GM21619 (cell line): ENCODE measurements around the gene CC2D1B.

Experiments used
- ATAC-seq: cut with Tn5 transposase; IDR thresholded peaks from one replicate; pipeline ENCODE4 v1.9.1; 2021; ENCODE audit not compliant: unreplicated experiment

Gene CC2D1B

GRCh38 chr1:52360595-52360968 is 5.4 kb downstream of the CC2D1B start:
- ATAC-seq, result no peak

DNA sequence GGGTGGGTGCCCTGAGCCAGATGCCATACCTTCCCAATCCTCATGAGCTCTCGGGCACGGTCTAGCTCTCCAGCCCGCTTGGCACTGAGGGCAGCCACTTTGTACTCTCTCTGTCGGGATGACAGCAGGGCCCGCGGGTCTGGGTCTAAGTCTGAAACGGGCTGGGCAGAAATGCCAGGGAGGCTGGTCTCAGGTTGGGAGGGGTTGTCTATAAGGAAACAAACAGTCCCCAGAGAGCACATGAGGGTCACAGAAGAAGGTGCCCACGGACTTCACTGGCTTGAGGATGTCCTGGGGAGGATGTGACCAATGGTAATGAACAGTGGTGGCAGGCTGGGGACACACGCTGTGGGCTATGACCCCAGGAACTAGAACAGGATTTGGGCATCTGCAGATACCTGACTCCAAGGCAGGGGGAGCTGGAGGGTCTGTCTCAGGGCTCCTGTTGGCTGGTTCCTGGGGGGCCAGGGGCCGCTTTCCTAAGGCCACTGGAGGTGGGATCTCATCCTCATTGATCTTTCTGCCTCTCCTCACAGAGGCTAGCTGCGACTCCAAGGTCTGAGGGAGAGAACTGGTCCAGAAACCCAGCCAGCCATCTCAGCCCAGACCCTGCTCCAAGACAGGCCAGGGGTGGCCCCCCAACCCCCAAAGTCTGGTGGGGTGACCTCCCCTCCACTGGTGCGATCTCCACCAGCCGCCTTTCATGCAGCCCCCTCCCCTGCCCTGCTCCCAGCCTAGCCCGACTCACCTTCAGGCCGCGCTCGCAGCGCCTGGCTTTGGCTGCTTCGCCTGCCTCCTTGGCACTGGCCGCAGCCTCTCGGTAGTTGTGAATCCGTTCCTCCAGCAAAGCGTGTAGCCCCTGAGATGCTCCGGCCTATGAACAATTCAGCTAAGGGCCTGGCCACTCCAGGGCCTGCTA is 6.1 kb downstream of the CC2D1B start:
- ATAC-seq, result no peak

DNA sequence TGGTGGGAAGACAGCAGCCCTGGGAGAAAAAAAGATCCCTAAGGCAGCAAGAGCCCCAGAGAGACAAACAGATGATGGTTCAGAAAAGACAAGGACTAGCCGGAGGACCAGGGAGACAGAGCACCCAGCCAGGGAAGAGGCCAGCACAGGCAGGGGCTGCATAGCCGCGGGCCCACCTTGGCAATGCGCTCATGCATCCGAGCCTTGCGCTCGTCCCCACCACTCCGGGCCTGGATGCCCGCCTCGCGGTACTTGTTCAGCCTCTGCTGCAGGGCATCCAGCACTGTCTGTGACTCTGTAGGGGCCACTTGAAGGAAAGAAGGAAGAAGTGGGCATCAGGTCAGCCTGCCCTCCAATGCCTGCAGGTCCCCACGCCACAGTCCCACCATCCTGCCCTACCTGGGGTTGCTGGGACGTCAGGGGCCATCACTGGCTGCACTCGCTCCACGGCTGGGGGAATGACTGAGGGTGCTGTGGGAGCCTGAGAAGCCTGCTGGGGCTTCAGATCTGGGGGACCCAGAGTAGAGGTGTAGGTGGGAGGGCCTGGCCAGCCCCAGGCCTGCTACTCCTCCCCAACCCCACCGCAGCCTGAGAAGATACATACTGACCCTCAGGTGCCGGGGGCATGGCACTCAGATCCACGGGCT is 7.0 kb downstream of the CC2D1B start:
- ATAC-seq, result no peak

DNA sequence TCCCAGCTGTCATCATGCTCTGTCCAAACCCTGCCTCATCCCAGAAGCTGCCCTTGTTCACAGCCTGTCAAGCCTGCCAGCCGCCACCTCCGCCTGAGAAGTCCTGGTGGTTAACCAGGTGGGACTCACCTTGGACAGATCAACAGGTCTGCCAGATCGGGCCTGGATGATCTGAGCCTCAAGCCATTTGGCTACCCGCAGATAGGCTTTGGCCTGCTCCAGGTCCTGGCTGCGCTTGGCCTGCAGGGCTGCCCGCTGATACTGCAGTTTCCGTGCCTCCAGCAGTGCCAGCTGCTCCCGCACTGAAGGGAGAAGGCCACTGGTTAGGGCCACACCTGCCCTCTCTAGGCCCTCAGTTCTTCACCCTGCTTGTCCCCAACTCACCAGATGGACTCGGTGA is 8.6 kb downstream of the CC2D1B start:
- ATAC-seq, result no peak

- ATAC-seq, result no peak
Observed at GRCh38 chr1:52356818-52357355, 9.1 kb downstream of the CC2D1B start.

DNA sequence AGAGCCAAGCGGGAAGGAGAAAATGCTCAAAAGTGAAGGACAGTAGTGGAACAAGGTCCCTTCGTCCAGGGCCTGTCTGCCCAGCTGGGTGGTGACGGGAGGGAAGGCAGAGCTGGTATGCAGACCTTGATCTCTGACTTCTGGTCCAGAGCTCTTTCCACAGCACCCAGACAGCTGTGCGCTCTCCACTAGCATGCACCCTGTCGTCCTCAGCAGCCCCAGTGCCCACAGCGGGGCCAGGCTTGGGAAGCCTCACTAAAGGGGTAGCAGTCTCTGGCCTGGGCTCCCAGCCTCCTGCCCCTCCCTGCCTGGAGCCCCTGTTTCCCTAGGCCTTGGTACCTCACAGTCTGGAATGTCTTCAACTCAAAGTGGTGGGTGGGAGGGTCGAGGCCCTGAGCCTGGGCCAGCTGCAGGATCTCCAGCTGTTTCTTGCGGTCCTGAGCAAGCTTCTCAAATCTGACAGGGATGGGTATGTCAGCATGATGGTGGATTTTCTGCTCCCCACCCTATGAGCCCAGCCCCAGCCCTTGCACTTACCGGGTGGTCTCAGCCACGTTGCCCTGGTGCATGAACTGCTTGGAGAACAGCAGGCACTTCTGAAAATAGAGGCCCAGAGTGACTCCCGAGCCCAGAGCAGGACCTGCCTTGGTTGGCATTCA is 10.0 kb downstream of the CC2D1B start:
- no peak for ATAC-seq

DNA sequence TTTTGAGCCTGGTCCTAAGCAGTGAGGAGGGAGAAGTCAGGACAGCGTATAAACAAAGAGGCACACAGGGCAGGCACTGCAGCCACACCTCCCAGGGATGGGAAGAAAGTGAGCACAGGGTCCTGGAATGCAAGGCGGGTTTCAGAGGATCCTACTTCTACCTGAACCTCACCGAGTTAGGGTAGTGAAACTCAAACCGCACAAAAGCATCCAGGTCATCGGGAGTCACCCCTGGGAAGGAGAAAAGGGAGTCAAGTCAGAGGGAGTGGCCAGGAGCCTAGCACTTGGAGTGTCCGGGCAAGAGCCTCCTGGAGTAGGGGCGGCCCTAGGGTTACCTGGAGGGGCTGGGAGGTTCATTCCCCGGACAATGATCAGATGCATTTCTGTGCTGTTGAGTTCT is 10.6 kb downstream of the CC2D1B start:
- ATAC-seq, result no peak

- no peak for ATAC-seq
Observed at GRCh38 chr1:52352690-52353089, 13.3 kb downstream of the CC2D1B start.

DNA sequence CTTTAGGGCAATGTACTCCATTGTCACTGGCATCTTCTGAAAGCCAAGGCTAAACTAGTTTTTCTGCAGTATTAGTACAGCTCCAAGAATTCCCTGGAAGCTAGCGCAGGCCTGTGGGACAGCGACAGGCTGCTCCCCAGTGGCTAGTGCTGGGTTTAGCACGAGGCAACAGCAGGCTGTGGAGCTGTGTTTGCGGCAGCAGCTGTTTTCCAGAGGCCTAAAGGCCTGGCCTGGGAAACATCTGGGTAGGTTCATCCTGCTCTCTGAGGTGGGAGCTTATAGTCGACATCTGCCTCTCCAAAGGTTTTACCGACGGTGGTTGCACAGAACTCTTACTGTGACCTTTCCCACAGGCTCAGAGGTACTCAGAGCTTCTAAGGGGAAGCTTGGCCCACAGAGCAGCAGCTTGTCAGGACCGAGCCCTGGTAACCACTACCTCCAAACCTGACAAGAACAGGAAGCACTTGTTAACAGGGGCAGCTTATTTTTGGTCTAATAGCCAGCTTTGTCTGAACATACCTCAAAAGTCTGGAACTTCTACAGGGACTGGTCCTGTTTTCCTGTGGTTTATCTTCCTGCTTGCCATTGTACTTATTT is 17.2 kb downstream of the CC2D1B start:
- no peak for ATAC-seq

DNA sequence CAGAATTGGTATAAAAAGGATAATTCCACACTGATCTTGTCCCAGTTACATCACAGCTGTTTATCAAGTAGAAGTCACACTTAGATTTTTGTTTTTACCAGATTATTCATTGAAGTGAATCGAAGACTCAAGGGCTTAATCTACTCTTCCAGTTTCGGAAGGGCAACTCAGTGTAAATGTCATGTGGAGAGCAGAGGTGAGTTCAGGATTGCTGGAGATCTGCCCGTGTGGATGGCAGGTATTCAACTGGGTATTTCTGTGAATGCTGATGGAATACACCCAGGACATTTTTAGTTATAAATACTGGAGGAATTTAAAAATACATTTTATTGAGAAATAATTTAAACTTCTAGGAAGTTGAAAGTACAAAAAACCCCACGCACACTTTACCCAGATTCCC is 19.4 kb downstream of the CC2D1B start:
- no peak for ATAC-seq

DNA sequence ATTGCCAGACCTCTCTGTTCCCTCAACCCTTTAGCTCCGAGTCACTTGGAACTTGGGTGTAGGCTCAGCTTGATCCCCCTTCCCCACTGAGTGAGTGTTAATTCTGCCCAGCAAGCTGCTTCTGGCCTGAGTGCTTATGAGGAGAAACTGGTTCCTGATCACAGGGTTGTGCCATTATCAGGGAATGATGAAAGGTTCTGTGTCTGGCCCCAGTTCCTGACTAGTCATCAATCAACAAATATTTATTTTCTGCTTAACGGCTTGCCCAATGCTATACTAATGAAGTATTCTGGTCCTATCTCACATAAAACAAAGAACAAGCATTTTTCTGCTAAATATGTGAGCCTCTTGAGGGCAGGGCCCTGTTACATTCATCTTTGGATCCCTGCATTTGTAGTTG is 20.8 kb downstream of the CC2D1B start:
- ATAC-seq, result no peak

- no peak for ATAC-seq
Observed at GRCh38 chr1:52343979-52344378, 22.0 kb downstream of the CC2D1B start.

DNA sequence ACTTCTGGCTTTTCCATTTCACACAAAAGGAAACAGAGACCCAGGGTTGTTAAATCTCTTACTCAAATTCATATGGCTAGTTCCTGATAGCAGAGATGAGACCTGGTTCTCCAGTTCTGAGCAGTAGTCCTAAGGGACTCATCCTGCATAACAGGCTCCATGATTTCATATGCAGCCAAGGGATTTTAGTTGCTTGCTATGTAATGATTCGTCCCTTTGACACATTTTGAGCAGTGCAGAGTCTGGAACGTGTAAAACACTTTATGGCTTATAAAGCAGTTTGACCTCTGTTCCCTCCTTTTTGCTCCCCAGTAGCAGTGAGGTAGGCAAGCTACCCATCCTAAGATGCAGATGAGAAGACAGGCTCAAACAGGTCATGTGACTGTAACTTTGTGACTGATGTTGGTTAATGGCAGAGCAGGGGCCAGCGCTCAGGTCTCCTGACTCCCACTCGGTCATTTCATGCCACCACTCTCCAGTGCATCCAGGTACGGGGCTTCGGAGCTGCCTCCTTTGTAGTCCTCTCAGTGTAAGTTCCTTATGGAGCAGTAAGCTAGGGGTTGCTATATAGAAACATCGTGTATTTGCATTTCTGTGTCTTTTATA is 24.2 kb downstream of the CC2D1B start:
- no peak for ATAC-seq

DNA sequence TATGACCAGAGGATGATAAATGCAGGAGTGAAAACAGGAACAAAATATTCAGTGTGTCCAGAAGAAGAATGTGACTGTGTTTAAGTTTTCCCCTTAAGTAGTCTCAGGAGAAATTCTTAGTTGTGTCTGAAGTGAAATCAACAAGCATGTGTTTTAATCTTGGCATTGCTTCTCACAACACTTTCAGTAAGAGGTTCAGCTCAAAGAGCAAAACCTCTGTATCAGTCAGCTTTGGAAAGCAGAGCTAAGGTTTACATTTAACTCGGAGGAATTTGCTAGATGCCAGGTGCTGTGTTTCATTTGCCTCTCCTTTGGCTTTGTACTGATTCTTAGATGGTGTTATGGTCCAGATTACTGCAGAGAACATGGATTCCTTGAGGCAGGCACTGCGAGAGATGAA is 28.6 kb downstream of the CC2D1B start:
- no peak for ATAC-seq

DNA sequence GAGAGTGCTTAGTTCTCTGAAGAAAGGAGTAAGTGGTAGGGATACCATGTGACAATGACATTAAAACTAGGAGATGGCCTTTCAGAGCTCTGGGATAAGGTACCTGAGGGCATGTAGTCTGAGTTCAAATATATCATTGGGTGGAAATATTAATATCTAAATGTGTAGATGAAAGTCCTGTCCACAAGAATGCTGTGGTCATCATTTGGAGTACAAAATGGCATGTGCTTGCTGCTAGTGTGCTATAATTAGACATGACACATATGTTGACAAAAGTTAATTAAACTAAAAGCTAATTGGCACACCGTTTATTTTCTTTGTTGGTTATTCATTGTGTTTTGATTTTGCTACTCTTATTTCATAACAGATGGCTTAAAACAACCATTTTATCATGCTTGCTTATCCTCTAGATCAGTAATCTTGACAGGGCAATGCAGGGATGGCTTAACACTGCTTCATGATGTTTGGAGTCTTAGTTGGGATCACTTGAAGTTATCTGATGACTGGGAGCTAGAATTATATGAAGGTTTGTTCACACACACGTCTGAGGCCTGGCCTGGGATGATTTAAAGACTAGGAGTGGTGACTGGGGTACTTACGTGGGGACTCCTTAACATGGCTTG is 31.0 kb downstream of the CC2D1B start:
- no peak for ATAC-seq

DNA sequence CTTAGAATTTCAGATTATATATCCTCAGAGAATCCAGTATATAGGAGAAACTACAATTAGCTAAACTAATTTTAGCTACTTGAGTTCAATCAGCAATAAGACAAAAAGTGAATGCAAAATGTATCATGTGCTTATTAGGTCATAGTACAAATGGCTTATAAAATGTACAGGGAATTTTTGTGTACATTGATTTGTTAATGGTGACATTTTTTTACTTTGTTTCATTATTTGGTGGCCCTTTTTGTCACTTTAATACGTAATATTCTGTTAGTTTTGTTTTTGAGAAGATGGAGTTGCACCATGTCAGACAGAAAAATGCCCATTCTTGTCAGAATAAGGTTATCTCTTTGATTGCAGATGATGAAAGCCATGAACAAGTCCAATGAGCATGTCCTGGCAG is 33.6 kb downstream of the CC2D1B start:
- ATAC-seq, result no peak

- ATAC-seq, result no peak
Observed at GRCh38 chr1:52328615-52329014, 37.4 kb downstream of the CC2D1B start.

GRCh38 chr1:52325786-52326185 is 40.2 kb downstream of the CC2D1B start:
- ATAC-seq, result no peak

- ATAC-seq, result no peak
Observed at GRCh38 chr1:52323731-52324130, 42.3 kb downstream of the CC2D1B start.

GRCh38 chr1:52321061-52321460 is 44.9 kb downstream of the CC2D1B start:
- ATAC-seq, result no peak
